ENCODE measurements around the gene LRRC36. TPM values are rescaled to one million over a fixed set of nuclear protein-coding genes. Genes with fewer than 3 reads are reported as not detected.

The LRRC36 gene
- total and polyA plus RNA-seq, 9 of the 15 experiments (the other 6 are each of a cell fraction or from before 2014, with no cell fraction given) = 0.09 to 0.40 (median 0.17) TPM; not detected in 1

- TF ChIP-seq, protein P1, sequence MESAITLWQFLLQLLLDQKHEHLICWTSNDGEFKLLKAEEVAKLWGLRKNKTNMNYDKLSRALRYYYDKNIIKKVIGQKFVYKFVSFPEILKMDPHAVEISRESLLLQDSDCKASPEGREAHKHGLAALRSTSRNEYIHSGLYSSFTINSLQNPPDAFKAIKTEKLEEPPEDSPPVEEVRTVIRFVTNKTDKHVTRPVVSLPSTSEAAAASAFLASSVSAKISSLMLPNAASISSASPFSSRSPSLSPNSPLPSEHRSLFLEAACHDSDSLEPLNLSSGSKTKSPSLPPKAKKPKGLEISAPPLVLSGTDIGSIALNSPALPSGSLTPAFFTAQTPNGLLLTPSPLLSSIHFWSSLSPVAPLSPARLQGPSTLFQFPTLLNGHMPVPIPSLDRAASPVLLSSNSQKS (CRISPR knock-in tag; IDR thresholded peaks at IDR 0.05) = no peak
- TF ChIP-seq KDM2B (CRISPR knock-in tag; IDR thresholded peaks at IDR 0.05) (no peak), SAFB (IDR thresholded peaks at IDR 0.05; ENCODE audit: borderline replicate concordance, low read depth, low read length) (no peak), HCFC1 (IDR thresholded peaks at IDR 0.05; ENCODE audit: low read depth, low read length) (no peak), SUPT5H (IDR thresholded peaks at IDR 0.05) (no peak), ILK (tag; IDR thresholded peaks at IDR 0.05; ENCODE audit: borderline replicate concordance, low read depth) (no peak), RBBP5 (IDR thresholded peaks at IDR 0.05; ENCODE audit: borderline replicate concordance, insufficient read depth, low read length, poor library complexity, severe bottlenecking) (no peak), VEZF1 (CRISPR knock-in tag; IDR thresholded peaks at IDR 0.05) (peak; percentile 89), TEAD4 (IDR thresholded peaks at IDR 0.05; ENCODE audit: low read length) (no peak), TEAD4 (CRISPR knock-in tag; IDR thresholded peaks at IDR 0.05; ENCODE audit: borderline replicate concordance) (no peak), HES1 (IDR thresholded peaks at IDR 0.05; ENCODE audit: low read depth) (no peak)
- TF ChIP-seq, protein P2, sequence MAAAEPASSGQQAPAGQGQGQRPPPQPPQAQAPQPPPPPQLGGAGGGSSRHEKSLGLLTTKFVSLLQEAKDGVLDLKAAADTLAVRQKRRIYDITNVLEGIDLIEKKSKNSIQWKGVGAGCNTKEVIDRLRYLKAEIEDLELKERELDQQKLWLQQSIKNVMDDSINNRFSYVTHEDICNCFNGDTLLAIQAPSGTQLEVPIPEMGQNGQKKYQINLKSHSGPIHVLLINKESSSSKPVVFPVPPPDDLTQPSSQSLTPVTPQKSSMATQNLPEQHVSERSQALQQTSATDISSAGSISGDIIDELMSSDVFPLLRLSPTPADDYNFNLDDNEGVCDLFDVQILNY (CRISPR knock-in tag; IDR thresholded peaks at IDR 0.05) = no peak
These were observed 104.6 kb downstream of the LRRC36 start, which contains the start of gene HSD11B2 (continued) for GRCh38 chr16:67430977-67431774.

Data from K562 (cell line).